HG03060 (cell line): Measurements from ENCODE around the gene BAHCC1.

Experiments
- ATAC-seq: cut with Tn5 transposase; IDR thresholded peaks from one replicate; pipeline ENCODE4 v1.9.1; 2021; ENCODE audit warnings: low read depth, moderate number of reproducible peaks; ENCODE audit not compliant: unreplicated experiment

Gene BAHCC1

DNA sequence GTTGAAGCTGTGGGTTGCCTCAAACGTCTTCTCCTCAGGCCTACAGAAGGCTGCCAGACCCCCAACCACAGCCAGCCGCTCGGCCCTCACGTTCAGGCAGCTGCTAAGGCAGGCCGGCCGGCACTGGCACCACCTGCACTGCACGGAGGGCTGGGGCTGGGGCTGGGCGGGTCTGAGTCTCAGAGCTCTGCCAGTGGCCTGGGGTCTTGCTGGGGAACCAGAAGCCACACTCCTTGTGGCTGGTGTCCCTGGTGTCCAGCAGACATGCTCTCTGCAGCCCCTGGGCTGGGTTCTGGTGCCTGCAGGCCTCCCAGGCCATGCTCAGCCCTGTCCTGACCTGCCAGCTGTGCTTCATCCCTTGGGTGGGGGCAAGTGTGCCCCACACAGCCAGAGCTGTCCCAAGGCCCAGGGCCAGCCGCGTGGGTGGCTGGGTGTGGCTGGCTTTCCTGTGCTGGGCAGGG lies 42.0 kb downstream of the BAHCC1 start:
- no peak for ATAC-seq

DNA sequence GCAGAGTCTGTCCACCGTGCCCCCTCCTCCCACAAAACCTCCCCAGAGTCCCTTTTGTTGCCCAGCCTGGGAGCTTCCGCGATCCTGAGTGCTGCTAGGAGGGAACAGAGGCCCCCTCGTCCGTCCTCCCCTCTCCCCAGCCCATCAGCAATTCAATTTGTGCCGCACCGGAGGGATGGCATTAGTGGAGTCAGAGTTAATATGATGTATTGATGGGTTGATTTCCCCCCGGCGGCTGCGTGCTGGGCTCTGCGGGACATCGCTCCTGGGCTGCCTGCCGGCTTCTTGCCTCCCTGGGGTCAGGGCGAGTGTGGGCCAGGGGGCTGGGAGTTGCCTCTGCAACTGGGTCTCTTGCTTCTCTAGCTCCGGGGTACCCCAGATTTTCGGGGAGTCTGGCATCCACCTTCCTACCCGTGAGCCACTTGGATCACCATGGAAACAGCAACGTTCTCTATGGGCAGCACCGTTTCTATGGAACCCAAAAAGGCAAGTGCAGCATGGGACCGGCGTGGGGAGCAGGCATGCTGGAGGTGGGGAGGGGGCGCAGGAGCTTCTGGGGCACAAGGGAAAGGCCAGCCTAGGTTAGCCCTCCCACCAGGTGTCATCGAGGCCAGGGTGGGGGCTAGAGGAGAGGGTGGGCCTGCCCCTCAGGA lies 42.9 kb downstream of the BAHCC1 start:
- ATAC-seq: no peak

DNA sequence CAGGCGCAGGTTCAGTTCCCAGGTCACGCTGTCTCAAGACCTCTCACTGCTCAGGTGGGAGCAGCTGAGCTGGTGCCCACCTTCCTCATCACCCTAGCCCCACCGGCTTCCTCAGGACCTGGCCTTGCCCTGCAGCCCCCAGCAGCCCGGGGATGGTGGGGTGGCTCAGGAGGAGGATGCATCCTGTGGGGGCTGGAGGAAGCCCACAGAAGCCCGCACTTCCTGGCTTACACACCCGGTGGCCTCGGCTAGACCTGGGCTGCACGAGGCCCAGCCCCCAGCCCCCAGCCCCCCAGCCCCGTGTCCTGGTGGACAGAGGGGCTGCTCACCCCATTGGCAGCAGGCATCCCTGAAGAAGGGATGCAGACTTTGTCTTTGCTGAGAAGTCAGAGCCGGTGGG lies 43.4 kb downstream of the BAHCC1 start:
- no peak for ATAC-seq

DNA sequence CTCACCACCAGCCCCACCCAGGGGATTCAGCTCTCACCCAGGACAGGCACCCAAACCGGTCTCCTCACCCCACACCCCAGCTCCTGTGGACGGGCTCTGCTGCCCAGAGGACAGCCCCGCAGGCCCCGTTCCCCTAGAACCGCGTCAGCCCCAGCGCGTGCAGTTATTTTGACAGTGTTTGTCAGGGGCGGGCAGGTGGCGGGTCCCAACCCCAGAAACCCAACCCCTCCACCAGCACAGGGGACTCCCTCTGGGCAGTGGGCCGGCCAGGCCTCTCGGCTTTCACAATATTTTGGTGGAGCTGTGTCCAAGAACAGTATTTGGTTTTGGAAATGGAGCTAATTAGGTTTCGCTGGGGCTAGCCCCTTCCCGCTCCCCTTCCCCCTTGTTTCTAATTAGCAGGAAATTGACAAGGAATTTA lies 44.8 kb downstream of the BAHCC1 start:
- ATAC-seq: no peak

DNA sequence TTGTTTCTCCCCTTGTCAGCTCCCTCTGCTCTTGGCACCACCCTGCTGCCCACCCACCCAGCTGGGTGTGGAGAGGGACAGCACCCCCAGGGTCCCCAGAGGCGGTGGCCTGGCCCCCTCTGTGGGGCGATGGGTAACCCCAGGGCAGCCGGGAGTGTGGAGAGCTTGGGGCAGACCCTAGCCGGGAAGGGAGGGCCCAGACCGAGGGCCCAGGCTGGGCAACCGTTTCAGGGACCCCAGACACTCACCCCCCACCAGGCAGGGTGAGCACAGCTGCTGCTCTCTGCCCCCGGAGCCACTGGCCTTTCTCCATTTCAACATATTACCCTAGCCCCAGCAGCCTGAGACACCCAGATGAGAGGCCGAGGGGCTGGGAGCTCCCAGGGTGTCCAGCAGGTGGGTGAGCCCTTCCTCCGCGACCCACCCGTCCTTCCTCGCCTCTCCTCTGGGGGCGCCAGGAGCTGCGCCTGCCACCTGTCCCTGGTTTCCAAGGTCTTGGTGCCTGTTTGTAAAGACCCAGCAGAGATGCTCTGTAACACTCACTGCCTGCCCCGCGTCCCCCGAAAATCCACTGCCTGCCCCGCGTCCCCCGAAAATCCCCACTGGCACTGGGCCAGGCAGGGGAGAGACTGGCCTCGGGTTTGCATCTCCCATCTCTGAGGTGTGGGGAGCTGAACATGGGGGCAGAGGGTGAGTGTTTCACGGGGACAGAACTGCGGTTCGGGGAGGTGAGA lies 45.4 kb downstream of the BAHCC1 start:
- ATAC-seq: no peak

DNA sequence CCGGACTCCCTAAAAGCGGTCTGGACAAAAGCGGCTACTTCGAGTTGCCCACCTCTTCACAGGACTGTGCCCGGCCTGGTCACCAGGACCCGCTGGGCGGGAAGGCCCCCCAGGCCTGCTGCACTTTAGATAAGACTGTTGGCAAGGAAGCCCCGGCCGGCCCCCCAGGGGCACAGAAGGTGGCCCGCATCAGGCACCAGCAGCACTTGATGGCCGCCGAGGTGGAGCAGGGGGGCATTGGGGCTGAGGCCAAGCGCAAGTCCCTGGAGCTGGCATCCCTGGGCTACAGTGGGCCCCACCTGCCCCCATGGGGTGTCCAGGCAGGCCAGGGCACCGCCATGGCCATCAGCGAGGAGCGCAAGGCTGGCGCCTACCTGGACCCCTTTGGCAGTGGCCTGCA lies 47.5 kb downstream of the BAHCC1 start:
- ATAC-seq: no peak

DNA sequence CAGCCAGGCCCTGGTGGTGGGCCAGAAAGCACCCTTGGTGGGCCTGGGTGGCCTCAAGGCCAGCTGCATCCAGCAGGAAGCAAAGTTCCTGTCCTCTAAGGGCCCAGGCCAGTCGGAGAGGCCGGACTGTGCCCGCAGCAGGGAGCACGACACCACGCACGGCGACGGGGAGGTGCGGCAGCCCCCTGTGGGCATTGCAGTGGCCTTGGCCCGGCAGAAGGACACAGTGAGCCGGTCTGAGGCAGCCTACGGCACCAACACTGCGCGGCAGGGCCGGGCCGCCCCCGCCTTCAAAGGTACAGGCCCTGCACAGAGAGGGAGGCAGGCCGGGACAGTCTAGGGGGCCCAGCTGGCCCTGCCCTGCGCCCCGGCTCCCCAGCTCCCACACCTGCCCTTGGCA lies 48.0 kb downstream of the BAHCC1 start:
- ATAC-seq: no peak

DNA sequence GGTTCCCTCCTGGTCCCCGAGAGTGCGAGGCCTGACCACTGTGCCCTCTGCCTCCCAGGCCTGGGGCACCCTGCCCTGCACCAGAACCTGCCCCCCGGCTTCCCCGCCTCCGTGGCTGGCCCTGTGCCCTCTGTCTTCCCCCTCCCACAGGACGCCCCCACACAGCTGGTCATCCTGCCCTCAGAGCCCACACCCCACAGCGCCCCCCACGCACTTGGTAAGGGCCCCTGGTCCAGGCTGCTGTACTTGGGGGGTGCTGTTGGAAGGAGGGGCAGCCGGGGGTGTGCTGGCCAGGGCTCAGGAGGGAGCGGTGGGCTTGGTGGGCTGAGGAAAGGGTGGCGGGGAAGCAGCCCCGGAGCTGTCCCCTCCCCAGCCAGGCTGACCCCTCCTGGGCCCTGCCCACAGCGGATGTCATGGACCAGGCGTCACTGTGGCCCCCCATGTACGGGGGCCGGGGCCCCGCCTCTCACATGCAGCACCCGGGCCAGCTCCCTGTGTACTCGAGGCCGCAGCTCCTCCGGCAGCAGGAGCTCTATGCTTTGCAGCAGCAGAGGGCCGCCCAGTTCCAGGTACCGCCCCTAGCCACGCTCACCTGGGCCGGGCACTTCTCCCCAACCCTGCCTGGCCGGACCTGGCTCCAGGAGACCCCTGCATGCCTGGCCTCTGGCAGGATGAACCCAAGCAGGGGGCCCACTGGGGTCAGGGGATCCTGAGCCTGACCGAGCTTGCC lies 49.5 kb downstream of the BAHCC1 start:
- ATAC-seq: no peak

DNA sequence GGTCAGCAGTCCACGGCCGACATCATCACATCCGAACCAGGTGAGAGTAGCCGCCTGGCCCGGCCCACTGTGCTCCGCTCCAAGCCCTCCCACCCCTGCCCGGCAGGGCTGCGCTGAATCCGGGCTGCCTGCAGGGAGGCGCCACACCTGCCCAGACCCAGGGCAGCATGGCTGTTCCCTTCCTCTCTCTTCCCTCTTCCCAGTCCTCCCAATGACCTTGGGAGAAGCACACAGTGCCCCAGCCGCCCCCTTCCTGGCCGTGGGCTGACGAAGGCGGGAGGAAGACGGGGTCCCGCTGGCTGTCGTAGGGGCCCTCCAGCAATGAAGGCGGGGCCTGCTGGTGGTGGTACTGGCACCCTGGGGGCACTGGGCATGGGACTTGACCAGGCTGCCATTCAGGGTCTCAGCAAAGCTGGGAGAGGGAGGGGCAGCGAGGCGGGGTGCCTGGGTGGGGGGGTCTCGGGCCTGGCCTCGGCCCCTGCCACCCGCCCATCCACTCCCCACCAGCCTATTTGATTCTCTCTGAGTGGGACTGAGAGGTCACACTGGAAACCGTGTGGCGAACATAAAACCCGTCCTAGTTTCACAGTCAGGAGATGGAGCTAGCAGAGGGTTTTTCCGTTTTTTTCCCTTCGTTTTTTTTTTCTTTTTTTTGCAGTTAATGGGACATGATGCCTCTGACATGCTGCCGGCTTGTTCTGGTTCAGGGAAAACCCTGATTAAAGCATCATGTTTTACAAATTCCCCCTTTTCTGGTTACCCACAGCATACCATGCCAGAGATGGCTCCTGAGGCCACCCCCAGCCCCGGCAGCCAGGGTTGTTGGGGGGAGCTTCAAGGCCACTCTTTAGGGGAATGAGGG lies 50.6 kb downstream of the BAHCC1 start:
- no peak for ATAC-seq

DNA sequence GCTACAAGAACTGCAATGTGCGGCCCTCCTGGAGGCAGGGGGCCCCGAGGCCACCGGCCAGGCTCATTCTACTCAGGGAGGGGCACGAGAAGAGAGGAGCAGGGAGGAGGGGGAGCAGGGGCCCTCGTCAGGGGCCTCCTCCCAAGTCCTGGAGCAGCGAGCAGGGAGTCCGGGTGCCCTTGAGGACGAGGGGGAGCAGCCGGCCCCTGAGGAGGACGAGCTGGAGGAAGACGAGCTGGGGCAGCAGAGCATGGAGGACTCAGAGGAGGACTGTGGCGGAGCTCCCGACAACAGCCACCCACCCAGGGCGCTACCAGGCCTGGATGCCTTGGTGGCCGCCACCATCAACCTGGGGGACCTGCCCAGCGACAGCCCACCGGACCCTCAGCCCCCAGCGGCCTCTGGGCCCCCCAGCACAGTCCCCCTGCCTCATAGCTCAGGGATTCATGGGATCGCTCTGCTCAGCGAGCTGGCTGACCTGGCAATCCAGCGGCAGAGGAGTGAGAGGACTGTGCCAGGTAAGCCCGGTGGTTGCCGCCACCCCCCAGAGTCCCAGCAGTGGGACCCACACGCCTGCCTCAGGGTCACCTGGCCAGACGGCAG lies 52.2 kb downstream of the BAHCC1 start:
- no peak for ATAC-seq

DNA sequence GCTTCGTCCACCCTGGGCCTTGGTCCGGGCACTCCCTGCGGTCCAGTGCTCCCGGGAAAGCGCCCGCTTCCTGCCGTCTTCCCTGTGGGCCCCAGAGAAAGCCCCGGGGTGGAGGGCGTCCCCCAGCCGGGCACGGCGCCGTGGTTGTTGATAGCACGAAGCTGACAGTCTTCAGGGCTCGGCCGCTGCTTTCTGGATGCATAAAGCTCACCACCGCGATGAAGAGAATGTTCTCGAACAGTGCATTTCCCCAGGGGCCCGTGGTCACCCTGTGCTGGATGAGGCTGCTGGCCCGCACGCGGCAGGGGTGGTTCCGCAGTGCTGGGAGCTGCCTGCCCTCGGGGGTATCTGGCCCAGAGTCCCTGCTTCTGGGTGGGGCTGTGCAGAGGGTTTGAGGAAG lies 53.2 kb downstream of the BAHCC1 start:
- ATAC-seq: no peak

DNA sequence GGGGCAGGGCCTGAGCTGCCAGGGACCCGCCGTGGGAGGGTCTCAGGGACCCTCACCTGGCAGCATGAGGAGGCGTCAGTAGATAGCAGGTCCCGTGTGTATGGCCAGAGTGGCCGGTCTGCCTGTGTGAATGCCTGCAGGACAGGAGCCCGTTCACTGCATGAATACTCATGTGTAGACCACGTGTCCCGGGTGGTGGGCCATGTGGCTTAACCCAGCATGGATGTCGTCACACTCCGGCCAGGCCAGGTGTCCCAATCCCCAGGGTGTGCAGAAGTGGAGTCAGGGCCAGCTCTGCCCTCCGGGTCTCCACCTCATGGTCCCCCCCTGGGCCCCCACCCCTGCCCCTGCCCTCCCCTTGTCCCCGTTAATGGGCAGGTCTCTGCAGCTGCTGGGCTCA lies 53.7 kb downstream of the BAHCC1 start:
- ATAC-seq: no peak

DNA sequence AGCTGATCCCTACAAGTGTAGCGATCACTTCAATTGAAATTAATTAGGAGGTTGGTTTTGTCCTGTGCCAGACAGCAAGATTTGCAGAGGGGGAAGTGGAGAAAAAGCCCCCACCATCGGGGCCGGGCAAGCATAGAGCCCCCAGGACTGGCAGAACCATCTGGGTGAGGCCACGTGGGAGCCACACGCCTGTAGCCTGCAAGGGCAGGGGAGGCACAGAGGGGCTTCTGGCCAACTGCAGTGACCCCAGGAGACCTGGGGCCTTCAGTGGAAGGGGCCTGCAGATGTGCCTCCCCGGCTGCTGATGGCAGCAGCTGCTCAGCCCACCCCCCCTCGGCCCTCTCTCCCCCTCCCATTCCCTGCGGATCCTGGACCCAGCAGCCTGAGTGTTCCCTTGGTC lies 54.1 kb downstream of the BAHCC1 start:
- ATAC-seq: no peak

DNA sequence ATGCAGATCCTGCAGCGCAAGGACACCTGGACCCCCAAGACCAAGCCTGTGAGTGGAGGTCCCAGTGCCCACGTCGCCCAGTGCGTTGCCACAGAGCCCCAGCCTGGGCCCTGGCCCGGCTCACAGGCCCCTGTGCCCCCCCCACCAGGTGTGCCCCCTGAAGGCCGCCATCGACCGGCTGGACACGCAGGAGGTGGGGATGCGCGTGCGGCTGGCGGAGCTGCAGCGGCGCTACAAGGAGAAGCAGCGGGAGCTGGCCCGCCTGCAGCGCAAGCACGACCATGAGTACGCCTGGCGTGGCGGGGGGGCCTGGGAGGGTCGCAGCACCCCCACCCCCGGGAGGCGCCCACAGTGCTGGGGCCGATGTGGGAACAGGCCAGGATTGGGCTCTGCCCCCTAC lies 56.6 kb downstream of the BAHCC1 start:
- ATAC-seq: no peak

DNA sequence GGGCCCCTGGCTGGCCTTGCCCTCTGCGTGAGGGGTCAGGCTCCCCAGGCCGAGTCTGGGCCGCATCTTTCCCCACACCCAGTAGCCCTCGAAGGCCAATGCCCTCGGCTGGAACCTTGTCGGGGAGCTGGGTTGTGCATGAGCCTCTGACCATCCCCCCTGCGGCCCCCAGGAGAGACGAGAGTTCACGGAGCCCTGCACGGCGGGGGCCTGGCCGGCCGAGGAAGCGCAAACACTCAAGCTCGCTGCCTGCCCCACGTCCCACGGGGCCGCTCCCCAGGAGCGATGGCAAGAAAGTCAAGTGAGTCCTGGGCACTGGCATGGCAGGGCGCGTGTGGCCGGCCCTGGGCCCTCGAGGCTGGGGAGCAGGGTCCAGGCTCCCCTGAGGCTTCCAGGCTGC lies 57.3 kb downstream of the BAHCC1 start:
- no peak for ATAC-seq

DNA sequence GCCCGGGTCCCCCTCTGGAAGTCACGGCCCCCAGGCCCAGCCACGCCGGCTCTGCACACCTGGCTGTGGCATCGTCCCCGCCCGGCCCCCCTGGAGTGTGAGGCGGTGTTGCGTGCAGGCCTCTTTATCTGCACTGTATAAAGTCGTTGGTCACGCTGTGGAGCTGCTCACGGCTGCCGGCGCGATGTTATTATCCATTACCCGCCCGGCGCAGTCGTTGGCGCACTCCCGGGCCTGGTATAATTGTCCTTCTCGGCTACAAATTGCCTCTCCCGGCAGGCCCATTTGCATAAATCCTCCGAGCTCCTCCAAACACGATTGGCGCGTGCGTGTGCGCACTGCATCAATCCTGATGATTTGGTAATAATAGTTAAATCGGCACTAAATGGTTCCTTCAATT lies 57.8 kb downstream of the BAHCC1 start:
- no peak for ATAC-seq

DNA sequence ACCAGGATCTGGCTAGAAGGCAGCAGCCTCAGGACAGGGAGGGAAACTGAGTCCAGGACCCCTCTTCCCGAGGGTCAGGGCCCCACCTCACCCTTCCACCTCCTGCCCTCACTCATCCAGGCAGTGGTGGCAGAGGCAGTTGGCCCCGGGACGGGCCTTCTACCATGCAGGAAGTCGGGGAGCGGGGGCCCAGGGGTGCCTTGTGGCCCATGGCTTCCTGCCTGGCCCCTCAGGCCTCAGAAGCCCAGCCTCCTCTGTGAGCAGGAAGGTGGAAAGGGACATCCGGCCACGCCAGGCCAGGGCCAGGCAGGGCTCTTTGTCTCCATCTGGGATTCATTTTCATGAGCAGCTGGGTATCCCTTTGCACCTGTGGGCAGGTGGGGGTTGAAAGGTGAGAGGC lies 58.5 kb downstream of the BAHCC1 start:
- ATAC-seq: no peak

DNA sequence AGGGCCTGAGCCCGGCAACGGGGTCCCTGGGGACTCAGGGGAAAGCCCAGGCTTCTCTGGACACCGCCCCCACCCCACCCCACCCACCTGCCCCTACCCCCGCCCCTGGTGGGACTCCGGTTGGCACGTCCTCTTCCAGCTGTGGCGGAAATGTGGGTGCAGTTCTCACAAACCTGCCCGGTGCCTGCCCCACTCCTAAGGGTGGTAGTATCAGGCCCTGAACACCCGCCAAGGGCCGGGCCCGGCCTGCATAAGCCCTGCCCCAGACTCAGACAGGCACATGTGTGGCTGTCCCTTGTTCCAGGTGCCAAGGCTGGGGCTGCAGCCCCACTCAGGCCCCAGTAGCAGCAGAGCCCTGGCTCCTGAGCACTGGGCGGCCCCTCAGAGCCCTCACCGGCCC lies 59.2 kb downstream of the BAHCC1 start:
- ATAC-seq: no peak

DNA sequence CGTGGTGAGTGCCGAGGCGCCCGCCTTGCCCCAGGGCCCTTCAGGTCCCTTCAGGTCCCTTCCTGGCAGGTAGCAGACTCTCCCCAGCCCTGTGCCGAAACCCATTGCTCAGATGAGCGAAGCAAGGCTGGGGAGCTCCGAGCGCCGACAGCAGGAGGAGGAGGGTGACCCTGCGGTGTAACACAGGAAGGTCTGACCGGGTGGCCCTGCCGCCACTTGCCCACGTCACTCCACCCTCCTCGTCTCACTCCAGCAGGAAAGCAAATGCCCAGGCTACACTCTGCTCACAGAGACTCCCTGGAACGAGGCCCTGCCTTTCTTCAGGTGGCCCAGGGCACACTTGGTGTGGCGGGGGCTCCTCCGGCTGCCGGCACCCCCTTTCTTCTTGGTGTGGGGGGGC lies 60.1 kb downstream of the BAHCC1 start:
- ATAC-seq: no peak

DNA sequence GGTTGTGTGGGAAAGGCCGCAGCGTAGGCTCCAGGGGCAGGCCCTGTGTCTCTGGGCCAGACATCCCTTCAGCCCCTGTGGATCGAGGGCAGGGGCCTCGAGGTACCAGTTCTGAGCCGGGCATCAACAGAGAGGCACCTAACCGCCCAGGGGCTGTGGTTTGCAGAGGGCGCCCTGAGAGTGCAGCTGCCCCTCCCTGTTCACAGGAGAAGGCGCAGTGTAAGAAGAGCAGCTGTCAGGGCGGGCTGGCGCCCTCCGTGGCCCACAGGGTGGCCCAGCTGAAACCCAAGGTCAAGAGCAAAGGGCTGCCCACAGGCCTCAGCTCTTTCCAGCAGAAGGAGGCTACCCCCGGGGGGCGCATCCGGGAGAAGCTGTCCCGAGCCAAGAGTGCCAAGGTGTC lies 60.8 kb downstream of the BAHCC1 start:
- ATAC-seq: no peak
